HG03039 (cell line): ENCODE results near the gene ZIC3.
"Not testable (repeated sequence)": the region's sequence is repeated elsewhere in the genome, so short reads cannot be mapped to it uniquely, and the experiment has no call there.

Experiments used
- ATAC-seq: cut with Tn5 transposase; IDR thresholded peaks from one replicate; pipeline ENCODE4 v1.9.1; 2021; ENCODE audit warnings: mild to moderate bottlenecking, moderate library complexity; ENCODE audit not compliant: unreplicated experiment

Gene ZIC3

GRCh38 chrX:137565921-137566745, at the start of gene ZIC3:
Gene ZIC3 (plus strand): TSS chrX:137566127. CDS start chrX:137566692, 565 bp downstream.
- ATAC-seq = no peak

- no peak for ATAC-seq
These were observed 46.5 kb upstream of the ZIC3 start for GRCh38 chrX:137519459-137519858.

- no peak for ATAC-seq
These were observed 19.9 kb upstream of the ZIC3 start for GRCh38 chrX:137545711-137546651.

GRCh38 chrX:137547291-137547690, 18.6 kb upstream of the ZIC3 start:
- no peak for ATAC-seq

- no peak for ATAC-seq
These were observed 17.7 kb upstream of the ZIC3 start for GRCh38 chrX:137548261-137548660.

GRCh38 chrX:137549073-137549472, 16.9 kb upstream of the ZIC3 start:
- no peak for ATAC-seq

- no peak for ATAC-seq
These were observed 15.9 kb upstream of the ZIC3 start for GRCh38 chrX:137549851-137550664.

- ATAC-seq = no peak
These were observed 15.2 kb upstream of the ZIC3 start for GRCh38 chrX:137550665-137551261.

- ATAC-seq = not testable (repeated sequence)
These were observed 13.8 kb upstream of the ZIC3 start for GRCh38 chrX:137552098-137552497.

- no peak for ATAC-seq
These were observed 3.8 kb upstream of the ZIC3 start for GRCh38 chrX:137562096-137562495.

- ATAC-seq = no peak
These were observed 2.0 kb upstream of the ZIC3 start for GRCh38 chrX:137563681-137564651.

- ATAC-seq = no peak
These were observed 516 bp upstream of the ZIC3 start for GRCh38 chrX:137565318-137565904.

- no peak for ATAC-seq
These were observed 1.1 kb downstream of the ZIC3 start for GRCh38 chrX:137566746-137567679.

- no peak for ATAC-seq
These were observed 1.8 kb downstream of the ZIC3 start for GRCh38 chrX:137567682-137568232.

GRCh38 chrX:137568741-137569469, 3.0 kb downstream of the ZIC3 start:
- ATAC-seq = no peak

GRCh38 chrX:137569470-137569891, 3.6 kb downstream of the ZIC3 start:
- ATAC-seq = no peak
